GM18858 (cell line): ENCODE measurements around the gene GPR61.

Experiments
- ATAC-seq: cut with Tn5 transposase; IDR thresholded peaks from one replicate; pipeline ENCODE4 v1.9.1; 2021; ENCODE audit not compliant: unreplicated experiment

GPR61 gene

DNA sequence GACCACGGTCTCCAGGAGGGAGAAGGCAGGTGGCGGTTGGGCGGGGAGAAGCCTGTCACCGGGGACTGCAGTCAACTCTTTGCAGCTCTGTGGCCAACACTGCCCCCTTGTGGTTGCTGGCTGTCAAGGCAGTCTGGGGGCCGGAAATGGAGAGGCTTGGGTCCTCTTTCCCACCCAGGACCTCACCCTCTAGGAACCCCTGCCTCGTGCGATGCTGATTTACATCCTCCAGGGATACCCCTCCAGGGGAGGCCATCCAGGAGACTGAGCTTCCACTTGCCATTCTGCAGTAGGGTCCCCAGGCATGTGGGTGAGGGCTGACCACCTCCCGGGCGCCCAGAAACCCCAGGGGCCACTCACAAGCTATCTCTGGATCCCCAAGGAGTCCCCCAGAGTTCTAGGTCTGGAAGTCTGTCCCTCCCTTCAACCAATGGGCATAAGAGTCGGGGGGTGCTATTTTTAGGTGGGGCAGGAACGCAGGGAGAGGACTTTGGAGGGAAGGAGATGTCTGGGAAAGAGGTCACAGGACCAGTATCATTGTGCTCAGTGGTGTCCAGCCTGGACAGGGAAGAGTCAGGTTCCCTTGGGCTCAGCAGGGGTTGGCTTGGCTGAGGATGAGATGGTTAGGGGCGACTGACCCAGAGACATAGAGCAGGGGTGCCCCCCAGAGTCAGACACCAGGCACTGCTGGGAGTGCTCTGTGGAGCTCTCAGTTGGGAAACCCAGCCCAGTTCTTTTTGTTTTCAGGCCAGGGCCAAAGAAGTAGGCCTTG, 7.1 kb upstream of the GPR61 start:
- ATAC-seq = peak; percentile 62

DNA sequence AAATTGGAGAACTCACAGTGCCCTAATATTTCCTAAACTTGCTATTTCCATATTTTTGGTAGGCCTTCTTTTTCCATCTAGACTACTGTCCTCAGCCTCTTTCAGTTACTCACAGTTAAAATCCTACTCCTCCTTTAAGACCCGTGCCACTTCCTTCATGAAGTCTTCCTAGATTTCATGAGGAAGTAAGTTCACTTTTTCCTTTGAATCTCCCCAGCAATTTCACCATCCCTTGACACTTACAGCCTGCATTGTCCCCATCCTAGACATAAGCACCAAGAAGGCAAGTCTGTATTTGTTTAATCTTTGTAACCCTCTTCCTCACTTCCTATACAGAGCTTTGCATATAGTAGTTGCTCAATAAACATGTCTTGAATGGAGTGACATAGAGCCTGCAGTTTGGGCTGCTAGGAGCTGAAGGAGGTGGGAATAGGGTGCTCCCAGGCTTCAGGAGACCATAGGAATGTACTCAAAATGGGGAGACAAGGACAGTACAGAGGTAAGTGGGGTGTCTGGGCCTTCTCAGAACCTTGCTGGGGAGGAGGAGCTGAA, 5.3 kb upstream of the GPR61 start:
- ATAC-seq = no peak

DNA sequence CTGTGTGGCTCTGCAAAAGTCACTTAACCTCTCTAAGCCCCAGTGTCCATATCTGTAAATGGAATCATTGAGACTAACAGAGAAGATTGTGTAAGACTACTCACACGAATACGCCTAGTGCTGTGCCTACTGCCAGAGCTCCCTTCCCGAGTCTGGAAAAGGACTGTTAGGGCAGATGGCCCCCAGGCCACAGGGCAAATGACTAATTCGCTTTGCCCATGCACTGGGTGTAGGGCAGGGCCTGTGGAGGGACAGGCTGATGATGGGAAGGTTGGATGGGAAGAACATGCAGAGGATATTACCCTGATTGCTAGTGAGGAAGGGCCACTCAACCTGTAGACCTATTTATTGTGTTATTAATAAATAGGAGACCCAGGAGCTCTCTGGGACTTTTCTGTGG, 4.2 kb upstream of the GPR61 start:
- no peak for ATAC-seq

DNA sequence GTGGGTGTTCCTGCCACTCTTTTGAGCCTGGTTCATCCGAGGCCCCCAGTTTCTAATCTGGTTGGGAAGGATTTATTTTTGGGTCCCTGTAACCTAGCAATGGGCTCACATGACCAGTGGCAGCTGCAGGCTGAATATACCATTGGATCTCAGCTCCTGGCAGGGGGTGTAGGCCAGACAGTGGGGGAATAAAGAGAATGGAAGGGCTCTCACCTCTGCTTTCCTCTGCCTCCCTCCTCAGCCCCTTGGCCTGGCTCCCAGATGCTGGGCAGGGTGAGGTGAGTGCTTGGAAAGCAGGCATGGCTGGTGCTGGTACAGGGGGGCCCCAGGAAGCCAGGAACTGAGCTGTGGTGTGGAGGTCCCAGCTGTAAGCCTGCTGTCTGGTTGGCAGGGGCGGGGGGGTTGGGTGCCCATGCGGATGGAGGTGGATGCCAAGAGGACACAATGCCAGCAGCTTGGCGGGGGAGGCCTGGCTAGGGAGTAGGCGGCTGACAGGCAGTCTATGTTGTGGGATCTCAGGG, 3.6 kb upstream of the GPR61 start:
- ATAC-seq = no peak

DNA sequence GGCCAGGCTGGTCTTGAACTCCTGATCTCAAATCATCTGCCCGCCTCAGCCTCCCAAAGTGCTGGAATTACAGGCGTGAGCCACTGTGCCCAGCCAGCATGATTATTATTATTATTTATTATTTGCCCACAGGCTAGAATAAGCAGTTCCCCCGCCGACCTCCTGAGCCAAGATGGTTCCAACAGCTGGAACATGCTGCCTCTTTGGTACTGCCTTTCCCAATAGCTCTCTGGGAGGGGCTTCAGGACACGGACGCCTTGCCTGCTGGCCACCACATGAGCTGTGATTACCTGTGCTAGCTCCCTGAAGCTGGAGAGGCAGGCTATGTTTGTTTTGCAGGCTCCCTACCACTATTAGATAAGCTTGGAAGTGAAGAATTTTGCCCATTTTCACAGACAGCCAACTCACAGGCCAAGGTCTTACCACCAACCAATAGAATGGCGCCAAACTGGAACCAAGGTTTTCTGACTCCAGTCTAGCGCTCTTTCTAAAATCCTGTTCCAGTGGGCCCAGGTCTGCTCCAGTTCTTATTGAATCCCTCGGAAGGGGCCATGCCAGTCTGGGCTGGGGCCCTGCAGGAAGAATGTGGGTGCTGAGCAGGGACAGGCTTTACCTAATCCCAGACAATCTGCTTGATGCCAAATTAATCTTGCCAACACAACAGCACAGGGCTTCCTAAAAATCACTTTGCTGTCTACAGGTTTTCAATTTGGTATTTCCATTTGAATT, 2.1 kb upstream of the GPR61 start:
- no peak for ATAC-seq

DNA sequence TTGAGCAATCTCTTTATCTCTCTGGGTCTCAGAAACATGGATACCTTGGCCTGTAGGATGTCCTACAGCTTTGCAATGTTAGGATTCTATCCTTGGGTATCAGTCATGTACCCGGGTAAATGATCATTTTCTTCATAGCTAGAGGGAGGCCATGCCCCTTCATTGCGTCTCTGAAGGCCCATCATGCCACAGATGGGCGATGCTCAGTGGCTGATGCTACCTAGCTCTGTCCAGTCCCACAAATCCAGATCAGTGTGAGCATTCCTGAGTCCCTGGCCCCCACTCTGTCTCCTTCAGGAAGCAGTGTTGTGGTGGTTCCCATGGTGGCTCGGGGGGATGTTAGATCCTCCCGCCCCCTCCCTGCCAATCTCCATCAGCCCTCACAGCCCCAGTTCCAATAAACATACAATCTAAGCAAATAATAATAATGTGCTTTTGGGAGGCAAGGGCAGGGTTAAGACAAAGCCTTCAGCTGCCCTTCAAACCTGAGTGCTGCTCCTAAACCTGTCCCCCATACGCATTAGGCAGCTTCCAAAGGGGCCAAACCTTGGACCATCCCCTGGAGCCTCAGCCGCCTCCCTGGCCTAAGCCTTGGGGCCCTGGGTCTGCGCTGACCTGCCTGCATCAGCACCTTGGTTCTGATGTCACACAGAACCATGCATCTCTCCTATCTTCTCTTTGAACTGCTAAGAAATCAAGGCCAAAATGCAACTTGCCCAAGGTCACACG, 681 bp upstream of the GPR61 start:
- ATAC-seq = no peak

DNA sequence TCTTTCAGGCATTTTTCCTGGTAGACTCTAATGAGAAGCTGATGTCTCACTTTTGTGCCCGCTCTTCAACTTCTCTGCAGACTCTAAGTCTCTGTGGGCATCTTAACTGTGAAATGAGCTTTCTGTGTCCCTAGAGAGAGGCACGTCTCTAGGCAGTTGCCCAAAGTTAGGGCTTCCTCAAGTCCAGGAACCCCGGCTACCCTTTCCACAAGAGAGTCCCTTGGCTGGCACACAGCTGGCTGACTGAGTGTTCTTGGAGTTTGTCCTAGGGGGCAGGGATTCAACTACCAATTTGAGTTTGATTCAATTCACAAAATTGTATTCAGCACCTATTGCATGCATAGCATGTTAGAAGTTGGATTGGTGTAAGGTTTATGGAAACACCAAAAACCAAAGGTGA, 1.4 kb downstream of the GPR61 start:
- ATAC-seq = no peak

DNA sequence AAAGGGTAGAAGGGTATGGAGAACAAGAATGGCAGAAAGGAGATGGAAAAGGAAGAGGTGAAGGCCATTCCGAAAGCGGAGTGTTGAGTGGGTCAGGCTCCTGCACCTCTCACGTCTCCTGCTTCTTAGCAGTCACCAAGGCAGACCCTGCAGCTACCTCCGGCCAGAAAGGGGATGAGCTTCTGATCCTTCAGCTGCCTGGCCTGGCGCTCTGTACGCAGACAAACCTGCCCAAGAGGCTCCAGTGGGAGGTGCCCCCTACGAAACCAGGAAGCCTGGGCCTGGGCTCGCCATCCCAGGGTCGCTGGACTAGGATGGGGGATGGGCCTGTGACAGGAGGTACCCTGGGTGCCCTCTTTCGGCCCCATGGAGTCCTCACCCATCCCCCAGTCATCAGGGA, 3.0 kb downstream of the GPR61 start:
- no peak for ATAC-seq

DNA sequence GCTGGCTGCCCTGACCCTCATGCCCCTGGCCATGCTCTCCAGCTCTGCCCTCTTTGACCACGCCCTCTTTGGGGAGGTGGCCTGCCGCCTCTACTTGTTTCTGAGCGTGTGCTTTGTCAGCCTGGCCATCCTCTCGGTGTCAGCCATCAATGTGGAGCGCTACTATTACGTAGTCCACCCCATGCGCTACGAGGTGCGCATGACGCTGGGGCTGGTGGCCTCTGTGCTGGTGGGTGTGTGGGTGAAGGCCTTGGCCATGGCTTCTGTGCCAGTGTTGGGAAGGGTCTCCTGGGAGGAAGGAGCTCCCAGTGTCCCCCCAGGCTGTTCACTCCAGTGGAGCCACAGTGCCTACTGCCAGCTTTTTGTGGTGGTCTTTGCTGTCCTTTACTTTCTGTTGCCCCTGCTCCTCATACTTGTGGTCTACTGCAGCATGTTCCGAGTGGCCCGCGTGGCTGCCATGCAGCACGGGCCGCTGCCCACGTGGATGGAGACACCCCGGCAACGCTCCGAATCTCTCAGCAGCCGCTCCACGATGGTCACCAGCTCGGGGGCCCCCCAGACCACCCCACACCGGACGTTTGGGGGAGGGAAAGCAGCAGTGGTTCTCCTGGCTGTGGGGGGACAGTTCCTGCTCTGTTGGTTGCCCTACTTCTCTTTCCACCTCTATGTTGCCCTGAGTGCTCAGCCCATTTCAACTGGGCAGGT, 3.8 kb downstream of the GPR61 start:
- no peak for ATAC-seq

DNA sequence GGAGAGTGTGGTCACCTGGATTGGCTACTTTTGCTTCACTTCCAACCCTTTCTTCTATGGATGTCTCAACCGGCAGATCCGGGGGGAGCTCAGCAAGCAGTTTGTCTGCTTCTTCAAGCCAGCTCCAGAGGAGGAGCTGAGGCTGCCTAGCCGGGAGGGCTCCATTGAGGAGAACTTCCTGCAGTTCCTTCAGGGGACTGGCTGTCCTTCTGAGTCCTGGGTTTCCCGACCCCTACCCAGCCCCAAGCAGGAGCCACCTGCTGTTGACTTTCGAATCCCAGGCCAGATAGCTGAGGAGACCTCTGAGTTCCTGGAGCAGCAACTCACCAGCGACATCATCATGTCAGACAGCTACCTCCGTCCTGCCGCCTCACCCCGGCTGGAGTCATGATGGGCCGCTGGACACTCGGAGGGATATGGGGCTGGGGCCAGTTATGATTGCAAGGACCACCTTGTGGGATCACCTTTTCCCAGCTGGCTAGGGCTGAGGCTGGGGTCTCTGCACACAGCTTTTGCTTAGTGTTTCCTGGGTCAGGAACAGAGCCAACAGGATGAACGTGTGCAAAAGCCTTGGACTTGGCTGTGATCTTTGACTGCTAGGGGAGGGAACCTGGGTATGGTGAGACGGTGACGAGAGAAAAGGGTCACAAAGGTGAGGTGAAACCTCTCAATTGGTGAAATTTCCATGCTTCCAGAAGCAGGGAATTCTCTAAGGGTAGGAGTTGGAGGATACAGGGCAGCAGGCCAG, 4.5 kb downstream of the GPR61 start:
- no peak for ATAC-seq

DNA sequence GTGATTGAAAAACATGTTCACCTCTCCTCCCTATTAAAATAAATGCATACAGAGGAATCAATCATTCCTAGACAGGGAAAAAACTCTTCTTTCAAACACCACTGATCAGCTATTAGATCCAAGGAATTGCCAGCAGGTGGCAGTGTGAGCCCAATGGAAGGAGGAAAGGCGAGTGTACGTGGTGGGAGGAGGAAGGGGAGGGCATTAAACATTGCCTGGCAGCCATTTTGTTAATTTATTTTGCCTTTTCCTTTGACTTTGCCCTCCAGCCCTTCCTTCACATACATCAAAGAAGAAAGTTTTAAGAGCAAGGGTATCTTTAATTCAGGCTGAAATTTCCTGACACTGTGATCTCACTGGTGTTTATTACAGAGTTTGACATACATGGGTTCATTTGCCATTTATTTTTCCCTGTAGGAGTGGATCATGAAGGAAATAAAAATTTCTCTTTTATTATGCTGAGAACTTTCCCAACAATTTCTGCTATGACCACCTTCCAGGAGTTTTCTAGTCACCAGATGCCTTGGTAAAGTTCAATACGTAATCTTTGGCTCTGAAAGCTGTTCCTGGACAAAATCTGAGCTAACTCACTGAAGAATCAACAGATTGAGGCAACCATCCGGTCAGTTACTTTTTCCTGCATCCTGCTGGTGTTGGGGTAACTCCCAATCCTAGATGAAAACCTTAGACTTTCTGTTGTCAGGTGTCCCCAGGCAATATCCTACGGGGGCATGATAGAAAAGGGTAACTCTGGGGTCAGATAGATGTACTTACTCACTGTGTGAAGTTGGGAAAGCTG, 6.8 kb downstream of the GPR61 start:
- ATAC-seq = peak; percentile 37

DNA sequence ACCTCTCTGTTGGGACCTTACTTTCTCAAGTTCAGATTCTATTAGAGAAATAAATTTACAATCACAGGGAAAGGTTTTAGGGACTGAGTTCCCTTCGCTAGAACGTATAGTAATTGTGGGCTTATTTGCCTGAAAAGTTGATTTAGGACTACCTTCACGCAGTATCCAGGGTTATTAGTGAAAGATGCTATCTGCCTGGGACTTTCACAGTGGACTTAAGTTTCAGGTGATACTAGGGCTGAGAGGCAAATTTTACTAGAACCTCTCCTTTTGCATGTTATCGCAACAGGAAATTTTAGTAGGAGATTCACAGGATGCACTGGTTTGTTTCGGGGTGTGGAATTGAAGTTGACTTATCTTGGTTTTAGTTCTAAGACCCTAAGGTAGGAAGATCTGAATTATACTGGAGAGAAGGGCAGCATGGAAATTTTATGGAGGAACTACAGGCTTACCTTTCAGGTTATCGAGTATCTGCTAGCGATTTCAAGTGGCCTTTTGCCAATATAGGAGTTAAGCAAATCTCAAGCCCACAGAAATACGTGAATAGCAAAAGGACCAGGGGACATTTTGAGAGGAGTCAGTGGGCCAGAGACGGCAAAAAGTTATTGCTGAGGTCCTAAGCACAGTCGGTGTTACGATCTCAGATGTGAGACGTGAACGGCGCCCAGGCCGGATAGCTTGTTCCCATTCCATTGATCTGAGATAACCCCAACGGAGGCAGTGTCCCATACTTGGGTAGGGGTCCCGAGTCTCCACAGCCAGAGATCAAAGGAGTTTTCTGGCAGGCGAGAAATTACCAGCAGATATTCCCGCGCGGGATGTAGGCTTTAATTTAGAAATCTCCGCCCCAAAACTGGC, 8.0 kb downstream of the GPR61 start:
- no peak for ATAC-seq

DNA sequence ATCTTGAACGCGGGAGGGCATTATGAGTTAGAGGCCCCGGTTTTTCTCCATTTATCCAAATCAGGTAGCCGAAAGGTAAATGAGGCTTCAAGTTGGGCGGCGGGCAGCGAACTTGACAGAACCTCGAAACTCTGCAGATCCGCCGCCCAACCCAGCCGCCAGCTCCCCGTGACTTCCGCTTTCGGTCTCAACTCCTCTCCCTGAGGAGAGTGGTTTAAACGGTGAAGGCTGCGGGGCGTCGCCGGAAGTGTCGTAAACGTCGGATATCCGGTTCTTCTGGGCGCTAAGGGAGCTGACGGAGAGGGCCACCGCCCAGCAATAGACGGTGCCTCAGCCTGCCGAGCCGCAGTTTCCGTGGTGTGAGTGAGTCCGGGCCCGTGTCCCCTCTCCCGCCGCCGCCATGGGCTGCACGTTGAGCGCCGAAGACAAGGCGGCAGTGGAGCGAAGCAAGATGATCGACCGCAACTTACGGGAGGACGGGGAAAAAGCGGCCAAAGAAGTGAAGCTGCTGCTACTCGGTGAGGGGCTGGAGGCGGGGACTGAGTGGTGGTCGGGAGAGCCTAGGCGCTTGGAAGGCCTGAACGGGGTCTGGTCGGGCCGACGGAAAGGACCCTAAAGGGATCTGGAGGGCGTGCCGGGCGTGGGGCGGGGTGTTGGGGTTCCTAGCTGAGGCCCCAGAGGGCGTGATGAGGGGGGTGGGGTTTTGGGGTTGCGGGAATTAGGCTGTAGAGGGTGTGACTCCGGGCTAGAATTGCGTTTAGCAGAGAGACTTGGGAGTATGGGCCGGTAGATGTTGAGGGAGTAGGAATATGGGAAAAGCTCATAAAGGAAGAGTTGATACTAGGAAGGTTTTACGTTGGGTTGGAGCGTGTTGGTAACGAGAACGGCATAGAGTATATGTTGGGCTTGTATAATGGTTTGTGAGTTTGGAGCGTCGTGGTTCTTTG, 8.9 kb downstream of the GPR61 start, which contains the start of gene GNAI3:
Gene GNAI3, plus strand, starts transcription at position 295 of the 947 bp plus-strand sequence. Its CDS starts 106 bp downstream, at position 401.
- ATAC-seq = peak; percentile 89

DNA sequence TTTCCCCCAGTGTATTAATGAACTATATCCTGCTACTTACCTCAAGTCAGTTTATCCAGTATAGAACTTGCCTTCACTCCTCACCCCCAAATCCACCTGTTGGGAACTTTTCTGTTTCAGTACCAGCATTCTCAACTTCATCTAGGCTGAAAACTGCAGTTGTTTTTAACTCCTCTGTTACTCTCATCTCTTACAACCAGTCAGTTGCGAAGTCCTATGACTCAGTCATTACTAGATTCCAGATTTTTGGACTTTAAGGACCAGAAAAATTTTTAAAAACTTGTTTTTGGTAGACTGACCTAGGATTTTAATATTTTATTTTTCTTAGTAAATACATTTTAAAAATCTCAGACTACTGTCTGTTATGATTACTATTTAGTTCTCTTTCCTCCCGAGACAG, 16.9 kb downstream of the GPR61 start:
- no peak for ATAC-seq

DNA sequence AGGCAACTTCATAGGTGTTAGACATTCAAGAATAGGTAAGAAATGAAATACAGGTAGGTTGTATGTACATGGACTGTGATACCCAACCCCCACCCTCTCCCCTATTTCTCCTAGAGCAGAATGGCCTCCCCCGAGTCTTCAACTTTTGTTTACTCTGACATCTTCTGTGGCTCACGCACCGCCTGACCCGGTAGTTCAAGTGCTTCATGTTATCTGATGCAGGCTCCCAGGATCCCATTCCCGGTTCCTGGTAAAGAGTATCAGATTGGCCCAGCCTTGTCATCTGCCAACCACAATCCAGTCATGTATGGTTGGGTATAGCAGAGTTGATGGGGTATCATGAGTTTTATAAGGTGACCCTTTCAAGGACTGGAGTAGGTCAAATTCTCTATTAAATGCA, 17.8 kb downstream of the GPR61 start:
- no peak for ATAC-seq

DNA sequence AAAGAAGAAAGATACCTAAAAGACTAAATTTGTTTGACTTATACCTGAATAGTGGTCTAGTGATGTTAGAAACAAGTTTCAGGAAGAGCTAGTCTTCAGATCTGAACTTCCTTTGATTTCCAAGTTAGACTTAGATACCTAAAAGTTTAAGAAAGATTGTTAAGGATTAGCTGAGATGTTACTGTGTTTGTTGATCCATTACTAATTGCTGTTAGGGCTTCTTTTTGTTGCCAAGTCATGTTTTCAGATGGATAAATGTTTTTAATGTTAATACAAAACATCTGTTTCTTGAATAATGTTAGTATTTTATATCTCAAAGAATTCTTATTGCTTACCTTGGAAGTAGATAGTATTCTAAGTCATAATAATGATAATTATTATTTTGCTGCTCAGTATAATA, 20.3 kb downstream of the GPR61 start:
- ATAC-seq = no peak
